Fibroblast of peridontal ligament (primary cell): Measurements from ENCODE around the gene MITF.

Source experiments
- DNase-seq: peaks from one replicate; pipeline ENCODE4 v3.0.0-alpha.2; 2010; ENCODE audit errors: extremely low read depth

Gene MITF, protein sequence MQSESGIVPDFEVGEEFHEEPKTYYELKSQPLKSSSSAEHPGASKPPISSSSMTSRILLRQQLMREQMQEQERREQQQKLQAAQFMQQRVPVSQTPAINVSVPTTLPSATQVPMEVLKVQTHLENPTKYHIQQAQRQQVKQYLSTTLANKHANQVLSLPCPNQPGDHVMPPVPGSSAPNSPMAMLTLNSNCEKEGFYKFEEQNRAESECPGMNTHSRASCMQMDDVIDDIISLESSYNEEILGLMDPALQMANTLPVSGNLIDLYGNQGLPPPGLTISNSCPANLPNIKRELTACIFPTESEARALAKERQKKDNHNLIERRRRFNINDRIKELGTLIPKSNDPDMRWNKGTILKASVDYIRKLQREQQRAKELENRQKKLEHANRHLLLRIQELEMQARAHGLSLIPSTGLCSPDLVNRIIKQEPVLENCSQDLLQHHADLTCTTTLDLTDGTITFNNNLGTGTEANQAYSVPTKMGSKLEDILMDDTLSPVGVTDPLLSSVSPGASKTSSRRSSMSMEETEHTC

GRCh38 chr3:69739204-69740102 lies at the start of gene MITF:
Gene MITF, plus strand, starts transcription at chr3:69739464. Its CDS starts 134 bp downstream, at chr3:69739598.
- peak; percentile 76 for DNase-seq

- DNase-seq, result no peak
These were observed 47.4 kb upstream of the MITF start for GRCh38 chr3:69691860-69692259.

DNA sequence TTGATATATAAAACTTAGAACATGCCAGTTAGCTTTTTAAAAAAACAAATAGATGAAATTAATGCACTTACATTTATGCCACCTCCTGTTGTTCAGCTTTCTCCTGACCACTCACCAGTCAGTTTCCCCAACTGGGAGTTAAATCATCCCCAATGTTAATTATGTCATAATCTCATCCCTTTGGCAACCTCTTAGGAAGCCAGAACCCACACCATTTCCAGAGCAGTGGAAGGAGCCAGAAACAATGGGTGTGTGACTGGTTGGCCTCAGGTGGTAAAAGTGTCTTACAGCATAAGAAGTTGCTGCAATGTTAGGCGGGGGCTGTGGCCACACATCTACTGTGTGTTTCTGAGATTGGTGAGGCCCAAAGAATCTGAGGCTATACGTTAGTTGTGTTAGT lies 46.5 kb upstream of the MITF start:
- DNase-seq, result no peak

- DNase-seq, result no peak
These were observed 43.8 kb upstream of the MITF start for GRCh38 chr3:69695443-69695842.

DNA sequence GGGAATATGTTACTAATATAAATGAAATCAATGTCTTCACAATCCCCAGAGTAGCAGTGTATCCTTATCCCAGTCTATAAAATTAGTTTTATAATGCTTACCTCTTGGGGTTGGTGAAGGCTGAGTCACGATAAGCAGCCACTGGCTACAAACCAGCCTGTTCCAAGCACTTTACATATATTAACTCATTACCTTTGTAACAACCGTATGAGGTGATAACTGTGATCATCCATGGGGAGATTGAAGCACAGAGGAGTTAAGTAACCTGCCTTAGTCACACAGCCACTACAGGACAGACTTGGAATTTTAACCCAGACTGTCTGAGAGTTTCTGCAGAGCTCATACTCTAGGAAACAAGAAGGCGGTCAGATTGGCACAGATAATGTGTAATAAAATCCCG lies 43.3 kb upstream of the MITF start:
- DNase-seq, result no peak

- no peak for DNase-seq
These were observed 42.9 kb upstream of the MITF start for GRCh38 chr3:69696367-69696766.

DNA sequence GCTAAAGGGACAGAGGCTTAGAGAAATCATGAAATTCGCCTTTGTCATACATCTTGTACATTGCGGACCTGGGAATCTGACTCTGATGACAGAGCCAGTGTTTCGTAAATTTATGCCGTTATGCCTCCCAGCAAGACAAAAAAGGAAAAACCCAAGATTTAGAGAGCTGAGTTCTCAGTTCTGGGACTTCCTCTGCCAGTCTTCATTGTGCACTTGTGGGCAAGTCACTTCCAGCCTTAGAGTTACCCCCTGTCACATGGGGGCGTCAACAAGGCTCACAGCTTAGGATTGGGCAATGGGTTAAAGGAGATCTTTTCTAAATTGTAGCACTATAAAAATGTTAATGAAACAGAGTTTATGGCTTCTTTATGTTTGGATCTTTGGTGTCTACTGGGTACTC lies 41.9 kb upstream of the MITF start:
- DNase-seq, result no peak

- no peak for DNase-seq
These were observed 40.5 kb upstream of the MITF start for GRCh38 chr3:69698728-69699127.

GRCh38 chr3:69699183-69699582 lies 40.1 kb upstream of the MITF start:
- no peak for DNase-seq

GRCh38 chr3:69700949-69701348 lies 38.3 kb upstream of the MITF start:
- DNase-seq, result no peak

DNA sequence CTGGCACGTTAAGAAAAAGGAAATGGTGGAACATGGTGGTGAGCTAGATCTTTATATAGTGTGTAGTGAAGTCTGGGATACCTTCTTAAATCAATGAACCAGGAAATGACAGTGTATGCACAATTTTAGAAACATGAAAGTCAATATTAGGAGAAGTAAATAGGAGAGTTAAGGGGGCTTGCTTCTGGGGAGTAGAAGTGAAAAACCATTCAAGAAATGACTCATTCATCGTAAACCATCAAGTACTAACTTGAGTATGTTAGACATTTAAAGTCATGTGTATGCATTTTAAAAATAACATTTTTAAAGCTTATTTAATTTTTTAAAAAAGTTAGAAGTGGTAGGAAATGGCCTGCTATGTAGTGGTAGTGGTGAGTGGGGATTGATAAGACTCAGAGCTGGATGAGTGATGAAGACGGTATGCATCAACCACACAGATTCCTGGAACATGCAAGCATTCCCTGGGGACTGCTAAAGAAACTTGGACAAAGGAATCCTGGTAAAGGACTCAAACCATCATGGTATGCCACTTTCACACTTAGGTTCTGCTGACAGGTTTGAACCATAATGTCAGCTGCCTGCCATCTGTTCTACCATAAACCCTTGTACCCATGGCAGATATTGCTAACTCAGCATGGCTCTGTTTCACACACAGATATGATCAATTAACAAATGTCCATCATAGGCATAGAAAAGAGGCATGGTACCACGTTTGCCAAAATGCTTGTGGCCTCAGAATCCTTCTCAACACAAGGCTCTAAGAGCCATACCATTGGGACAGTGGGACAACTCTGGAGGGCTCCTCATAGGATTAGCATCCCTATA lies 28.9 kb upstream of the MITF start:
- DNase-seq, result peak; percentile 2

- no peak for DNase-seq
These were observed 27.0 kb upstream of the MITF start for GRCh38 chr3:69712269-69712668.

DNA sequence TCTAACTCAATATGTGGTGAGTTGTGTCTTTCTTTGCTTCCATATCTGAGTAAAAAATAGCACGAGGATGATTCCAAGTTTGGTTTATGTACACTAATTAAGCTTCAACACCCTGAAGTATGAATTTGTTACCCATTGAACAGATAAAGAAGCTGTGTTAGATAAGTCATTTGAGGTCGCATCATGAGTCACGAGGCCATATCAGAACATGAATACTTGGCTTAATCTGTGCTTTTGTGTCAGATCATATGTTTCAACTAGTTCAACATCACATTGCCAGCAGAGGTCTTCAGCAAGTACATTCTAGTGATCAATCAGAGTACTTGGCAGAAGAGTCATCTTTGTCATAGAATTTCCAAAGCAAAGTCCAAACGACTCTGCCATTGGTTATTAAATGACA lies 26.3 kb upstream of the MITF start:
- DNase-seq, result no peak

GRCh38 chr3:69715204-69715603 lies 24.1 kb upstream of the MITF start:
- DNase-seq, result no peak

DNA sequence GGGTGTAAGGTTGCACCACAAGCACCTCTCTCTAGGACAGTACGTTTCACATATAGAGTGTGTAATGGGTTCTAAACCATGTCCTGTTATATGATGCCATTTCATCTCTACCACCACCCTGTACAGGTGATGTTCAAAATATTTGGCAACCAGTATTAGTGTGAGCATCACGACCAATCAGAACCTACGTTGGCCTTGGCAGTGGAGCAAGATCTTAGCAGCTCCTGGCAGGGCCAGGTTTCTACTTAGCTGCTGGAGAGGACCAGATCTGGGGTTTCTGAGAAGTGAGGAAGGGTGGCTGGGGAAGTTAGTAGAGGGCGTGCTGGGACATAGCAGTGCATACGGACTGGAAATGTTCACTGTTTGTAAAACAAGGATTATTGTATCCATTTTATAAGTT lies 23.1 kb upstream of the MITF start:
- no peak for DNase-seq

GRCh38 chr3:69718866-69719586 lies 20.2 kb upstream of the MITF start:
- no peak for DNase-seq

DNA sequence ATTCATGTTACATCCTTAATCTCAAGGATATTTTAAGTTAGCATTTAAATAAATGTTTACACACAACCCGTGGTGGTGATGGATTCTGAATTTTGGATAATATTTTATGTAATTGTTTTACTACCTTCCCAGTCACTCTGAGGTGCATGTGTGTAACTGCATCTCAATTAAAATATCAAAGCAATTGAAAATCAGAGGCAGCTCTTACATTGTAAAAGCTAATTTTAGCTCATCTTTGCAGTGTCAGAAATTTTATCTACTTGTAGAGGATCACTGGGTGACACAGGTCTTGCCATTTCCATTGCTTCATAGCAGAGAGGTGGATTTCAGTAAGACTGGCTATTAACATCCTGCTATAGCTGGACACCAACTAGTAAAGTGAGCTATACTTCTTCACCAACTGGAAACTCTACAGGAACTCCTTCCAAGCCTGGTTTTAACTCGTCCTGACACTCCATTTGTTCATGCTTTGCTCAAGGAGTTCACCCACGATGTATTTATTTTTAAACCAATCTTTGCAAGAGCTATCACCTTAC lies 19.6 kb upstream of the MITF start:
- no peak for DNase-seq

DNA sequence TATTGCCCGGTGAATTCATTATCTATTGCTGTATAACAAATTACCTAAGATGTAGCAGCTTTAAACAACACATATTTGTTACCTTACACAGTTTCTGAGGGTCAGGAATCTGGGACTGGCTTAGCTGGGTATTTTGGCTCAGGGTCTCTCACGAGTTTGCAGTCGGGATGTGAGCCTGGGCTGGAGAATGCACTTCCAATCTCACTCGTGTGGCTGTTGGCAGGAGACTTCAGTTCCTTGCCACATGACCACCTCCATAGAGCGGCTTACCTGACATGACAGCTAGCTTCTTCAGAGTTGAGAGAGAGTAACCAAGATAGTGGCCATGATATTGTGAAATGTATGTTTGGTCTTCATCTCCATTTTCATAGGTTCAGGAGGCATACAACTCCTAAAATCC lies 18.4 kb upstream of the MITF start:
- no peak for DNase-seq

DNA sequence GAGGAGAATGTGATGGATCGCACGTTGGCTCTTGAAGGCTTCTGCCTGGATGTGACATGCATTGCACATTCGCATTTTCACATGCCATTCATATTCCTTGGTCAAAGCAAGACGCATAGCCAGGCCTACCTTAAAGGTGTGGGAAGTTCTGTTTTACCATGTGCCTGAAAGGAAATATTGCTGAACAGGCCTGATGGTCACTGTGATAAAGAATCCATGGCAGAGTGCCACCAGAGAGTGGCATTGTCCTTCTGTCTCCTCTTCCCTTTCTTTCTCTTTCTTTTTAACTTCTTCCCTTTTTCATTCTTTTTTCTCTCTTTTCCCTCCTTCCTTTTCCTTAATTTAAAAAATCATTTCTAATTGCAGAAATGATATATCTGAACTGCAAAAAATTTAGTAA lies 15.9 kb upstream of the MITF start:
- no peak for DNase-seq

DNA sequence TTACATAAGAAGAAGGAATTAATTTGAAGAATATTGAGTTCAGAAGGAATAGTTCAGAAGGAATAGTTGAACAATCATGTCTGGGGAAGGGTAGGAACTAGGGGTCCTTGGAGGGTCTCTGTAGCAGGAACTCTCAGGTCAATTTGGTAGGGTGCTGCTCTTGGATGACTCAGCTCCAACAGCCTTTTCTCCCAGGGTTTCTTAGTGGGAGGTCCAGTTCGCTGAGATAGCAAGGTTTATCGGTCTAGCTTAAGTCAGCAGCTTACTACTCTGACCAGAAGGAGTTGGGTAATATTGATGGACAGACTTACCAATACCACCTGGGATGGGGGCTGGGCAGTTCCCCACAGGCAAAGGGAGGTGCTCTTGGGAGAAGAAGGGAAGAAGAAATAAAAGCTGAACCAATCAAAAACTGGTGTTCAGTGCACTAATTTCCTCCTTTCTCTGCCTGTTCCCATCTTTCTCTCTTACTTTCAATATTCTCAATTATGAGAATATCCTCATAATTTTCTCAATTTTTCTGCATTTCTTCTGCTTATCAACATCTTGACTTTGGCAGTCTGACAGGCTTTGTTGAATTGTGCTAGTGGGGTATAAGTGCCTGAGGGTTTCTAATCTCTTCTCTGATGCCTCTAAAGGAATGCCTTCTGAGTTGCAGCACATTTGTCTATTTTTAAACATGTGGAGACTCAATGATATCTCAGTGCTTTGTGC lies 14.4 kb upstream of the MITF start:
- no peak for DNase-seq
